GM12872 (cell line): ENCODE results near the gene SCN8A.

Source experiments
- CTCF ChIP-seq: IDR thresholded peaks from 3 replicates; pipeline ENCODE4 v1.5.1; 2011; ENCODE audit warnings: low read depth, mild to moderate bottlenecking, low read length, moderate library complexity; ENCODE audit not compliant: insufficient read depth

SCN8A gene

GRCh38 chr12:51591016-51591901 is at the start of gene SCN8A:
TSS of gene SCN8A (plus strand) at chr12:51591233. CDS start at chr12:51662818, 71,585 bp downstream.
- TF ChIP-seq CTCF: no peak

GRCh38 chr12:51546097-51546496 is 44.9 kb upstream of the SCN8A start:
- no peak for TF ChIP-seq CTCF

- TF ChIP-seq CTCF: no peak
Observed at GRCh38 chr12:51547606-51548005, 43.4 kb upstream of the SCN8A start.

GRCh38 chr12:51548241-51548640 is 42.8 kb upstream of the SCN8A start:
- no peak for TF ChIP-seq CTCF

- TF ChIP-seq CTCF: no peak
Observed at GRCh38 chr12:51549637-51550036, 41.4 kb upstream of the SCN8A start.

- TF ChIP-seq CTCF: no peak
Observed at GRCh38 chr12:51579321-51579850, 11.6 kb upstream of the SCN8A start.

GRCh38 chr12:51589060-51589459 is 2.0 kb upstream of the SCN8A start:
- TF ChIP-seq CTCF: no peak
